Lung (tissue), 12 donors: ENCODE measurements around the gene OLIG3. TPM values are rescaled to one million over a fixed set of nuclear protein-coding genes. Genes with fewer than 3 reads are reported as not detected.
A peak's percentile ranks its signal among the peaks of the same experiment; 100 is the strongest.

Source experiments
- ATAC-seq: fragments of 200-7000 bp; cut with Tn5 transposase; one replicate; pipeline ENCODE4 v1.9.1; 2020; ENCODE audit warnings: moderate number of reproducible peaks; ENCODE audit not compliant: insufficient read depth, low FRiP score
- DNase-seq, 3 donors: peaks; one replicate each; pipeline ENCODE4 v3.0.0-alpha.2; 2013 to 2017
- H3K27ac ChIP-seq, 2 donors: one replicate each; pipeline ENCODE4 v1.5.1; 2013; ENCODE audit warnings: mild to moderate bottlenecking in 2 of 2, moderate library complexity in 2 of 2, control low read depth in 1 of 2, inconsistent platforms in 1 of 2, low read depth in 1 of 2, low read length in 1 of 2
- H3K27me3 ChIP-seq, 3 donors: one replicate each; pipeline ENCODE4 v1.5.1; 2013; ENCODE audit warnings: low read length in 2 of 3; ENCODE audit not compliant: control insufficient read depth in 3 of 3, insufficient read depth in 3 of 3
- H3K36me3 ChIP-seq, 4 donors: one replicate each; pipeline ENCODE4 v1.5.1; 2013; ENCODE audit warnings: low read length in 4 of 4, mild to moderate bottlenecking in 1 of 4, moderate library complexity in 1 of 4; ENCODE audit not compliant: control insufficient read depth in 4 of 4, insufficient read depth in 4 of 4
- H3K4me1 ChIP-seq, 5 donors: one replicate each; pipeline ENCODE4 v1.5.1; 2013; ENCODE audit warnings: low read length in 5 of 5, mild to moderate bottlenecking in 2 of 5, moderate library complexity in 1 of 5; ENCODE audit not compliant: control insufficient read depth in 5 of 5, insufficient read depth in 5 of 5
- H3K4me3 ChIP-seq: one replicate; pipeline ENCODE4 v1.5.1; 2013; ENCODE audit warnings: mild to moderate bottlenecking, control low read depth, moderate library complexity
- H3K9ac ChIP-seq, 2 donors: one replicate each; pipeline ENCODE4 v1.5.1; 2013; ENCODE audit warnings: low read length in 2 of 2, control low read depth in 1 of 2; ENCODE audit not compliant: insufficient read depth in 1 of 2
- H3K9me3 ChIP-seq, 4 donors: one replicate each; pipeline ENCODE4 v1.5.1; 2013; ENCODE audit warnings: low read length in 3 of 4, mild to moderate bottlenecking in 1 of 4, moderate library complexity in 1 of 4; ENCODE audit not compliant: control insufficient read depth in 4 of 4, insufficient read depth in 3 of 4
- whole genome bisulfite sequencing, 2 donors: extraction: QIAGEN DNeasy Blood & Tissue Kit; methylation state at CpG; one replicate each; pipeline ENCODE4 v1.1.7; 2013; 5-methylcytosine and 5-hydroxymethylcytosine counted together
- polyA plus RNA-seq, 2 donors: library from polyadenylated mRNA; stranded (reverse); fragments of 200-250 nt; gene quantifications; one replicate each; pipeline ENCODE4 v1.2.1, GENCODE V29; 2013
- total RNA-seq, 2 donors: library from RNA; depleted of rRNA in 1 of 2; stranded (reverse); fragments of >200 nt in 1 of 2; gene quantifications; one replicate each; pipeline ENCODE4 v1.2.1, GENCODE V29; 2014 to 2021
- TF ChIP-seq, protein P1 (sequence below): IDR thresholded peaks from 2 replicates; pipeline ENCODE4 v1.5.1; 2012; ENCODE audit warnings: mild to moderate bottlenecking; ENCODE audit errors: control extremely low read depth, extremely low read depth
- donor health status: control.
- donor health status: control.
- donor health status: Bipolar disorder and iron deficiency.
- donor health status: healthy.
- donor health status: DM: yes; HTN: yes; CAD: no.

The OLIG3 gene
- total and polyA plus RNA-seq, 4 donors = not detected

DNA sequence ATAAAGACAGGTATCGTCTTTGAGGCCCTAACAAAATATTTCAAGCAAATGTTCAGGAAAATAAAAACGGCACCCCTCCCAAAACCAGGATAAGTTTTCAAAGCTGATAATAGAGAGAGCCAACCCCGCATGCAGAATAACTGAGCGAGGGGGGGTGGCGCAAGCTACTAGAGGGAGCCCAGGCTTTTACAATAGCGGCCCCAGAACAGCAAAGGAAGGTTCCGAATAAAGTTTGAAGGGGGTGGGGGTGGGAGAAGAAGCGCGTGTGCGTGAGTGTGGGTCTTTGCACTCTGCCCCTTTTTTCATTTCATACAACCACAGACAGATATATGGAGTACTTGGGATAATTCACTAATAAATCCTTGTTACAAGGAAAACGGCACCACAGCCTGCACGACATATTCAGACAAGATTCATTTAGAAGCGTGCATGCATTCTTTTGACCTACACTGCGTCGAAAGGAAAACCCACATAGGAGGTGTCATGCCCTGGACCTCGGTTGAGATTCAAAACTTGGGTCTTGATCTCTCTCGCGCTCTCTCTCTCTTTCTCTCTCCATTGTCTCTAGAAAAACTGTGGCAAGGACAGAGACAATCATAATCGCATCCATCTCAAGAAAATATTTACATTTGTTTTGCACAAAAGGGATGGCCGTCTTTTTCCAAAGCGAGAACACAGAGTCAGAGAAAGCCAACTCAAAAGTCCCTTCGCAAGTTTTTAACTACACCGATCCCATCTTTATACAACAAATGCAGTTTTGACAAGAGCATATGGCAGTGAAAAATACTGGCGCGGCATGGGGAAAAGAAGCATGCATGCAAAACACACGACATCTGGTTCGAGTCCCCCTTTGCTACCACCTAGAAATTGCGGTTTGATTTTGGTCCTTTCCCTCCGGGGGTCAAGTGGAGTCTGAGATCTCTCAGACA is 1.6 kb downstream of the OLIG3 start:
- no peaks in the 10 kb centered on the region for H3K36me3 ChIP-seq
- H3K9me3 ChIP-seq = peaks cover 0 to 27% (median 0%) of the 10 kb centered on the region in 4 donors
- DNase-seq (peak in 1 of 3 donors; percentile 13), ATAC-seq (no peak)
- 10 to 13% methylated on average over 29 of the region's 29 CpGs for WGBS, 2 donors
- H3K27ac ChIP-seq = no peak overlapping the region
- H3K4me1 ChIP-seq = peaks cover 0 to 29% (median 3%) of the 10 kb centered on the region in 5 donors
- no peak overlapping the region for H3K4me3 ChIP-seq
- H3K27me3 ChIP-seq = peaks cover 15 to 97% (median 92%) of the 10 kb centered on the region in 3 donors
- H3K9ac ChIP-seq = no peak overlapping the region
- TF ChIP-seq, protein P1, sequence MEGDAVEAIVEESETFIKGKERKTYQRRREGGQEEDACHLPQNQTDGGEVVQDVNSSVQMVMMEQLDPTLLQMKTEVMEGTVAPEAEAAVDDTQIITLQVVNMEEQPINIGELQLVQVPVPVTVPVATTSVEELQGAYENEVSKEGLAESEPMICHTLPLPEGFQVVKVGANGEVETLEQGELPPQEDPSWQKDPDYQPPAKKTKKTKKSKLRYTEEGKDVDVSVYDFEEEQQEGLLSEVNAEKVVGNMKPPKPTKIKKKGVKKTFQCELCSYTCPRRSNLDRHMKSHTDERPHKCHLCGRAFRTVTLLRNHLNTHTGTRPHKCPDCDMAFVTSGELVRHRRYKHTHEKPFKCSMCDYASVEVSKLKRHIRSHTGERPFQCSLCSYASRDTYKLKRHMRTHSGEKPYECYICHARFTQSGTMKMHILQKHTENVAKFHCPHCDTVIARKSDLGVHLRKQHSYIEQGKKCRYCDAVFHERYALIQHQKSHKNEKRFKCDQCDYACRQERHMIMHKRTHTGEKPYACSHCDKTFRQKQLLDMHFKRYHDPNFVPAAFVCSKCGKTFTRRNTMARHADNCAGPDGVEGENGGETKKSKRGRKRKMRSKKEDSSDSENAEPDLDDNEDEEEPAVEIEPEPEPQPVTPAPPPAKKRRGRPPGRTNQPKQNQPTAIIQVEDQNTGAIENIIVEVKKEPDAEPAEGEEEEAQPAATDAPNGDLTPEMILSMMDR = no peak

DNA sequence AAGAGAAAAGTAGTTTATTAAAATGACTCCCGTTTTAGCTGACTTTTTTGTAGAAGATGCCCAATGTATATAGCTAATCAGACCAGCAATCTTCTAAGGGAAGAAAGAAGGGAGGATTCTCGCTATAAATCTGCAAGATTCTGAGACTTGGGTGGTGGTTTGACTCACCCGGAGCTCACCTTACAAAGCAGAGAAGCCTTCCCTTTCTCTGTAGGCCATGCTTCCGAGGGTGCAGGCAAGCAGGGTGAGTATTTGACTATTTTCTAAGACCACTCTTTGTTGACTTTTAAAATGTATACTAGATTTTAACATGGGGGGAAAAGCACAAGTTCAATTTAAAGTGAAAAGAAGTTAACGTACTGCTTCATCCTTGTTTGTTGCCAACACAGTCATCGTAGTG is 2.7 kb downstream of the OLIG3 start:
- ATAC-seq (no peak), DNase-seq (peak in 1 of 3 donors; percentile 9)
- H3K4me1 ChIP-seq = peaks cover 0 to 23% (median 3%) of the 10 kb centered on the region in 5 donors
- H3K9ac ChIP-seq = no peak overlapping the region
- H3K4me3 ChIP-seq = no peak overlapping the region
- TF ChIP-seq, protein P1 = no peak
- H3K27ac ChIP-seq = no peak overlapping the region
- no peaks in the 10 kb centered on the region for H3K36me3 ChIP-seq
- peaks cover 17 to 97% (median 94%) of the 10 kb centered on the region in 3 donors for H3K27me3 ChIP-seq
- 21 to 32% methylated on average over 6 of the region's 6 CpGs for WGBS, 2 donors
- H3K9me3 ChIP-seq = peaks cover 0 to 29% (median 0%) of the 10 kb centered on the region in 4 donors

DNA sequence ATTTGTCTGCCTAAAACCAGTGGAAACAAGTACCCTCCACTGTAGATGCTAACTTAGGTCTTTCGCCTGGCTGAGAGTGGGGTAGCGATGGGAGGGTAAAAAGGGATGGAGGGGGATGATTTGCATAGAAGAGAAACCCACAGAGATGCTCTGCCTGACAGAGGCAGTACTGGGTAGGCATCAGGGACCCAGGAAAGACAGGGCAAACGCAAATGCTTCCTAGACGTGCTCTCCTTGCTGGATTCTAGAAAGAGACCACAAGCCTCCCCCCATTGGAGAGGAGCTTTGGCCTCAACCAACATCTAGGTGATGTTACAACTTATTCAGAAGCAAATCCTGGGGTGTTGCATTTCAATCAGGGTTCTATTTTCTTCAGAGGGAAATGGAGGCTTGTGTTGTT is 3.2 kb downstream of the OLIG3 start:
- Histone ChIP-seq H3K4me3 (no peak overlapping the region), H3K9ac (no peak overlapping the region), H3K27me3 (peaks cover 19 to 96% (median 94%) of the 10 kb centered on the region in 3 donors), H3K4me1 (peaks cover 0 to 23% (median 3%) of the 10 kb centered on the region in 5 donors), H3K36me3 (no peaks in the 10 kb centered on the region), H3K27ac (no peak overlapping the region), H3K9me3 (peaks cover 0 to 26% (median 0%) of the 10 kb centered on the region in 4 donors)
- WGBS, 2 donors = 47 to 69% methylated on average over 4 of the region's 4 CpGs
- TF ChIP-seq, protein P1 = no peak
- DNase-seq (no peak), ATAC-seq (no peak)
